NCI-H2107 (cell line): ENCODE results near the gene WDR33.
A peak's percentile ranks its signal among the peaks of the same experiment; 100 is the strongest.
"Not testable (repeated sequence)": the region's sequence is repeated elsewhere in the genome, so short reads cannot be mapped to it uniquely, and the experiment has no call there.

Source experiments
- DNase-seq: peaks from one replicate; lab custom pipeline; 2025; lab: John Stamatoyannopoulos, UW

WDR33 gene

GRCh38 chr2:127810619-127811396 is at the start of gene WDR33:
WDR33 (minus strand) TSS chr2:127811171; CDS start chr2:127770981, 40,190 bp downstream.
- peak; percentile 87 for DNase-seq

GRCh38 chr2:127860130-127860529 is 49.2 kb upstream of the WDR33 start:
- no peak for DNase-seq

GRCh38 chr2:127859712-127860085 is 48.7 kb upstream of the WDR33 start:
- DNase-seq: no peak

GRCh38 chr2:127857265-127857808 is 46.4 kb upstream of the WDR33 start:
- no peak for DNase-seq

- no peak for DNase-seq
These were observed 42.7 kb upstream of the WDR33 start for GRCh38 chr2:127853671-127854070.

- DNase-seq: no peak
These were observed 41.4 kb upstream of the WDR33 start for GRCh38 chr2:127852388-127852787.

GRCh38 chr2:127847931-127848330 is 37.0 kb upstream of the WDR33 start:
- no peak for DNase-seq

GRCh38 chr2:127844973-127845372 is 34.0 kb upstream of the WDR33 start:
- no peak for DNase-seq

- DNase-seq: no peak
These were observed 32.7 kb upstream of the WDR33 start for GRCh38 chr2:127843677-127844076.

- no peak for DNase-seq
These were observed 30.7 kb upstream of the WDR33 start for GRCh38 chr2:127841466-127842178.

- no peak for DNase-seq
These were observed 29.9 kb upstream of the WDR33 start for GRCh38 chr2:127840893-127841292.

- no peak for DNase-seq
These were observed 24.0 kb upstream of the WDR33 start for GRCh38 chr2:127834951-127835350.

GRCh38 chr2:127829845-127830246 is 18.9 kb upstream of the WDR33 start:
- DNase-seq: peak; percentile 72

GRCh38 chr2:127826708-127827107 is 15.7 kb upstream of the WDR33 start:
- not testable (repeated sequence) for DNase-seq

GRCh38 chr2:127826047-127826446 is 15.1 kb upstream of the WDR33 start:
- peak; percentile 29 for DNase-seq

- DNase-seq: no peak
These were observed 9.2 kb upstream of the WDR33 start for GRCh38 chr2:127820080-127820668.

- DNase-seq: no peak
These were observed 7.9 kb upstream of the WDR33 start for GRCh38 chr2:127818794-127819425.

GRCh38 chr2:127818241-127818640 is 7.3 kb upstream of the WDR33 start:
- DNase-seq: no peak

GRCh38 chr2:127814677-127815076 is 3.7 kb upstream of the WDR33 start:
- DNase-seq: no peak

- not testable (repeated sequence) for DNase-seq
These were observed 1.5 kb upstream of the WDR33 start for GRCh38 chr2:127812441-127812840.

- no peak for DNase-seq
These were observed 688 bp upstream of the WDR33 start for GRCh38 chr2:127811397-127812321.
